Measurements from ENCODE around the gene AGPAT3. TPM values are rescaled to one million over a fixed set of nuclear protein-coding genes. Genes with fewer than 3 reads are reported as not detected.

Gene AGPAT3
- total and polyA plus RNA-seq, 9 donors: 11.6 to 42.1 (median 31.9) TPM

- no peak overlapping the region for H3K27ac ChIP-seq
- H3K4me3 ChIP-seq: no peak overlapping the region
- TF ChIP-seq EP300 (IDR thresholded peaks at IDR 0.05) (no peak), POLR2A (IDR thresholded peaks at IDR 0.05) (no peak), CTCF (IDR thresholded peaks at IDR 0.05) (no peak)
- H3K27me3 ChIP-seq: no peaks in the 10 kb centered on the region
- H3K4me1 ChIP-seq (ENCODE audit: insufficient read depth): no peaks in the 10 kb centered on the region
- 77 to 81% (median 79%) methylated on average over 34 of the region's 34 CpGs for WGBS, 3 donors
- intact Hi-C loops (cut with DNase I): no loop called here
- DNase-seq: peak in 1 of 5 donors; percentile 10
- H3K9me3 ChIP-seq: no peaks in the 10 kb centered on the region
- H3K36me3 ChIP-seq: no peaks in the 10 kb centered on the region
Measured at GRCh38 chr21:43853851-43854772, 10.9 kb upstream of the AGPAT3 start.

- intact Hi-C loops (cut with DNase I): no loop called here
- 69 to 76% (median 72%) methylated on average over 26 of the region's 26 CpGs for WGBS, 3 donors
- TF ChIP-seq CTCF (IDR thresholded peaks at IDR 0.05) (no peak), EP300 (IDR thresholded peaks at IDR 0.05) (no peak), POLR2A (IDR thresholded peaks at IDR 0.05) (no peak)
- Histone ChIP-seq H3K27me3 (no peaks in the 10 kb centered on the region), H3K27ac (no peak overlapping the region), H3K36me3 (no peaks in the 10 kb centered on the region), H3K4me3 (no peak overlapping the region), H3K4me1 (ENCODE audit: insufficient read depth) (peaks cover 1% of the 10 kb centered on the region), H3K9me3 (no peaks in the 10 kb centered on the region)
- no peak for DNase-seq
Measured at GRCh38 chr21:43854773-43855633, 10.0 kb upstream of the AGPAT3 start.

DNA sequence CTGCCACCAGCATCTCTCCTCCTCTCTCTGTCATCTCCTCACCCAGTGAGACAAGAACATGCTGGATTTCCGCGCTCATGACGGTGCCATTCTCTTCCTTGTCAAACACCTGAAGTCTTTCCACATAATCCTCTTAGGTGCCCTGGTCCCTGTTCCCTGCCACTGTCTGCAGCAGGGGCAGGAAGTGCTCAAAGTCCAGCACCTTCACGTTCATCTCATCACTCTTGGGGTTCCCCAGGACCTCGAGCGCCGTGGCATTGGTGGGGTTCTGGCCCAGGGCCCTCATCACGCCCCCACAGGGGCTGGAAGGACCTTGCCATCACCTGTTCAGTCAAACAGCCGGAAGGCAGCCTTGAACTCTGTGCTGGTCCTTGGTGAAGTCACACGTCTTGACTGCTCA is 9.1 kb upstream of the AGPAT3 start:
- Histone ChIP-seq H3K27me3 (no peaks in the 10 kb centered on the region), H3K4me1 (ENCODE audit: insufficient read depth) (peaks cover 5% of the 10 kb centered on the region), H3K27ac (no peak overlapping the region), H3K36me3 (no peaks in the 10 kb centered on the region), H3K4me3 (no peak overlapping the region), H3K9me3 (no peaks in the 10 kb centered on the region)
- TF ChIP-seq POLR2A (IDR thresholded peaks at IDR 0.05): no peak
- no peak for TF ChIP-seq CTCF (IDR thresholded peaks at IDR 0.05)
- no peak for TF ChIP-seq EP300 (IDR thresholded peaks at IDR 0.05)
- intact Hi-C loops (cut with DNase I): no loop called here
- WGBS, 3 donors: 70 to 80% (median 79%) methylated on average over 10 of the region's 10 CpGs
- no peak for DNase-seq

DNA sequence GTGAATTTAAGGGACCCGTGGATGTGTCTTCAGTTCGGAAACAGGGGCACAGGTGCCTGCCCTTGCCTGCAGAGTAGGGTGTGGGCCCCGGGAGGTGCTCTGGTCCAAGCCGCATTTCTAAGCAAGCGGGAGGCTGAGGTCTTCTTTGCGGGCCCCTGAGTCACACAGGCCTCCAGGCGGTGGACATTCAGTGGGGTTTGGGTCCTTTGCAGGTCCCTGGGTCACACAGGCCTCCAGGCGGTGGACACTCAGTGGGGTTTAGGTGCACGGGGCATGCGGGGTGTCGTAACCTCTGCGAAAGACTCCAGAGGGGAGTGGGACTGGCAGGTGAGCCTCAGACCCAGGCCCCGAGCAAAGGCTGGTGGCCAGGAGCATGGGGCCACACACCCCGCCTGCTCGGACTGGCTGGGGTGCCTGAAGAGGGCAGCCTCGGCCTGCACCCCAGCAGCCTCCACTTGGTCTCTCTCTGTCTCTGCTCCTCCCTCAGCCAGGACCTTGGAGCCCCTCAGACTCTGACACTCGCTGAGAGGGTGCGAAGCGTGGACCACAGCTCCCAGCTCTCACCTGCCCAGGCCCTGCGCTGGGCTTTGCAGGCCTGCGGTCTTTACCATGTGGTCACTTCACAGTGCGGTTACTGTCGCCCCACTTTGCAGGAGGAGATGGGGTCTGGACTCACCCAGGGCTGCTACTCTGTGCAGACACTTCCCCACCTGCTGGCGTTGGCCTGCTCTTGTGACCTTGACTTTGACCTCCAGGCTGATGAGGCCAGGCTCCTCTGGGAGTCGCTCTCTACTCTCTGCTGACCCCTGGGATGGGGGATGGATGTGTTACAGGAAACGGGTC is 6.0 kb upstream of the AGPAT3 start:
- TF ChIP-seq CTCF (IDR thresholded peaks at IDR 0.05) (no peak), EP300 (IDR thresholded peaks at IDR 0.05) (no peak), POLR2A (IDR thresholded peaks at IDR 0.05) (no peak)
- Histone ChIP-seq H3K4me3 (no peak overlapping the region), H3K4me1 (ENCODE audit: insufficient read depth) (peaks cover 5% of the 10 kb centered on the region), H3K36me3 (no peaks in the 10 kb centered on the region), H3K27ac (no peak overlapping the region), H3K27me3 (no peaks in the 10 kb centered on the region), H3K9me3 (no peaks in the 10 kb centered on the region)
- WGBS, 3 donors: 88 to 91% (median 89%) methylated on average over 26 of the region's 26 CpGs
- peak in 1 of 5 donors; percentile 41 for DNase-seq
- intact Hi-C loops (cut with DNase I): no loop called here

All from ovary (tissue), 9 donors.